Measurements from ENCODE around the gene TREML1.
"Not testable (repeated sequence)": the region's sequence is repeated elsewhere in the genome, so short reads cannot be mapped to it uniquely, and the experiment has no call there.

TREML1 gene

GRCh38 chr6:41153992-41154625 lies at the start of gene TREML1:
TREML1 (minus strand) TSS chr6:41154347; CDS start chr6:41154288, 59 bp downstream.
- DNase-seq: no peak

- no peak for DNase-seq
These were observed 47.6 kb upstream of the TREML1 start for GRCh38 chr6:41201764-41202173.

GRCh38 chr6:41200901-41201763 lies 47.0 kb upstream of the TREML1 start, which contains the start of gene TREML2:
TREML2 (minus strand) TSS chr6:41201149; CDS start chr6:41201008, 141 bp downstream.
- DNase-seq: no peak

- DNase-seq: peak; percentile 51
These were observed 46.3 kb upstream of the TREML1 start for GRCh38 chr6:41200296-41200900.

- no peak for DNase-seq
These were observed 45.6 kb upstream of the TREML1 start for GRCh38 chr6:41199552-41200246.

- DNase-seq: no peak
These were observed 43.1 kb upstream of the TREML1 start for GRCh38 chr6:41197234-41197633.

- DNase-seq: no peak
These were observed 40.2 kb upstream of the TREML1 start for GRCh38 chr6:41194386-41194785.

- DNase-seq: no peak
These were observed 39.7 kb upstream of the TREML1 start for GRCh38 chr6:41193884-41194283.

- no peak for DNase-seq
These were observed 39.1 kb upstream of the TREML1 start for GRCh38 chr6:41193171-41193734.

GRCh38 chr6:41191569-41191968 lies 37.4 kb upstream of the TREML1 start:
- peak; percentile 33 for DNase-seq

GRCh38 chr6:41190791-41191190 lies 36.6 kb upstream of the TREML1 start:
- no peak for DNase-seq

- no peak for DNase-seq
These were observed 35.8 kb upstream of the TREML1 start for GRCh38 chr6:41189967-41190366.

GRCh38 chr6:41189046-41189445 lies 34.9 kb upstream of the TREML1 start:
- not testable (repeated sequence) for DNase-seq

GRCh38 chr6:41187924-41188886 lies 34.1 kb upstream of the TREML1 start:
- DNase-seq: no peak

- DNase-seq: no peak
These were observed 31.9 kb upstream of the TREML1 start for GRCh38 chr6:41186031-41186562.

GRCh38 chr6:41184761-41185160 lies 30.6 kb upstream of the TREML1 start:
- DNase-seq: no peak

- DNase-seq: peak; percentile 49
These were observed 28.2 kb upstream of the TREML1 start for GRCh38 chr6:41182069-41183034.

- no peak for DNase-seq
These were observed 27.4 kb upstream of the TREML1 start for GRCh38 chr6:41181566-41181965.

GRCh38 chr6:41179163-41179562 lies 25.0 kb upstream of the TREML1 start:
- DNase-seq: no peak

GRCh38 chr6:41177695-41178094 lies 23.5 kb upstream of the TREML1 start:
- no peak for DNase-seq

Measured in activated gamma-delta T cell treated with Interleukin-2 at 50 U/mL for 16 hours (primary cell).